HL-60 (cell line): ENCODE results near the gene B3GALT5.

Source experiments
- GABPA ChIP-seq: IDR thresholded peaks from 2 replicates; pipeline ENCODE4 v1.6.1; 2012; ENCODE audit warnings: low read depth
- POLR2AphosphoS5 ChIP-seq: IDR thresholded peaks from 2 replicates; pipeline ENCODE4 v1.6.1; 2012; ENCODE audit warnings: low read depth
- SPI1 ChIP-seq: IDR thresholded peaks from 2 replicates; pipeline ENCODE4 v1.6.1; 2012; ENCODE audit warnings: low read depth, mild to moderate bottlenecking, borderline replicate concordance
- TF ChIP-seq, protein P1 (sequence below): IDR thresholded peaks from one replicate; pipeline ENCODE4 v1.5.1; 2011; ENCODE audit warnings: low read length, control low read depth, inconsistent platforms; ENCODE audit not compliant: insufficient read depth
- TF ChIP-seq, protein P2 (sequence below): IDR thresholded peaks from 2 replicates; pipeline ENCODE4 v1.6.1; 2012; ENCODE audit warnings: low read depth; ENCODE audit not compliant: insufficient replicate concordance

DNA sequence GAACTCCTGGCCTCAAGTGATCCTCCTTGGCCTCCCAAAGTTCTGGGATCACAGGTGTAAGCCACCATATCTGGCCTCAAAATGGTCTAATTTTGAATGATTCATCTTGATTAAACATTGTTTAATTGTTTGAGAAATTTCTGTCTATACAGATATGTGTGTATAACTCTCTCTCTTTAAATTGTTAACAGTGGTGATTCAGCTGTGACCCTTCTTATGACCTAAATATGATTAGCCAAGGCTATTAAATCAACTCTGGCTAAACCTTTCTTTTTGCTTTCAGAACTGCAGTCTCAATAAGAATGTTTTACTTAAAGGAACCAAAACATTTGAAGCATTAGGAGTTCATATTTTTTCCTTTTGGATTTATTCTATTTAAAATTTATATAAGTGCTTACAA lies 19.2 kb upstream of the B3GALT5 start:
- TF ChIP-seq, protein P1, sequence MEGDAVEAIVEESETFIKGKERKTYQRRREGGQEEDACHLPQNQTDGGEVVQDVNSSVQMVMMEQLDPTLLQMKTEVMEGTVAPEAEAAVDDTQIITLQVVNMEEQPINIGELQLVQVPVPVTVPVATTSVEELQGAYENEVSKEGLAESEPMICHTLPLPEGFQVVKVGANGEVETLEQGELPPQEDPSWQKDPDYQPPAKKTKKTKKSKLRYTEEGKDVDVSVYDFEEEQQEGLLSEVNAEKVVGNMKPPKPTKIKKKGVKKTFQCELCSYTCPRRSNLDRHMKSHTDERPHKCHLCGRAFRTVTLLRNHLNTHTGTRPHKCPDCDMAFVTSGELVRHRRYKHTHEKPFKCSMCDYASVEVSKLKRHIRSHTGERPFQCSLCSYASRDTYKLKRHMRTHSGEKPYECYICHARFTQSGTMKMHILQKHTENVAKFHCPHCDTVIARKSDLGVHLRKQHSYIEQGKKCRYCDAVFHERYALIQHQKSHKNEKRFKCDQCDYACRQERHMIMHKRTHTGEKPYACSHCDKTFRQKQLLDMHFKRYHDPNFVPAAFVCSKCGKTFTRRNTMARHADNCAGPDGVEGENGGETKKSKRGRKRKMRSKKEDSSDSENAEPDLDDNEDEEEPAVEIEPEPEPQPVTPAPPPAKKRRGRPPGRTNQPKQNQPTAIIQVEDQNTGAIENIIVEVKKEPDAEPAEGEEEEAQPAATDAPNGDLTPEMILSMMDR: no peak
- TF ChIP-seq POLR2AphosphoS5 (no peak), GABPA (no peak), SPI1 (no peak)
- TF ChIP-seq, protein P2, sequence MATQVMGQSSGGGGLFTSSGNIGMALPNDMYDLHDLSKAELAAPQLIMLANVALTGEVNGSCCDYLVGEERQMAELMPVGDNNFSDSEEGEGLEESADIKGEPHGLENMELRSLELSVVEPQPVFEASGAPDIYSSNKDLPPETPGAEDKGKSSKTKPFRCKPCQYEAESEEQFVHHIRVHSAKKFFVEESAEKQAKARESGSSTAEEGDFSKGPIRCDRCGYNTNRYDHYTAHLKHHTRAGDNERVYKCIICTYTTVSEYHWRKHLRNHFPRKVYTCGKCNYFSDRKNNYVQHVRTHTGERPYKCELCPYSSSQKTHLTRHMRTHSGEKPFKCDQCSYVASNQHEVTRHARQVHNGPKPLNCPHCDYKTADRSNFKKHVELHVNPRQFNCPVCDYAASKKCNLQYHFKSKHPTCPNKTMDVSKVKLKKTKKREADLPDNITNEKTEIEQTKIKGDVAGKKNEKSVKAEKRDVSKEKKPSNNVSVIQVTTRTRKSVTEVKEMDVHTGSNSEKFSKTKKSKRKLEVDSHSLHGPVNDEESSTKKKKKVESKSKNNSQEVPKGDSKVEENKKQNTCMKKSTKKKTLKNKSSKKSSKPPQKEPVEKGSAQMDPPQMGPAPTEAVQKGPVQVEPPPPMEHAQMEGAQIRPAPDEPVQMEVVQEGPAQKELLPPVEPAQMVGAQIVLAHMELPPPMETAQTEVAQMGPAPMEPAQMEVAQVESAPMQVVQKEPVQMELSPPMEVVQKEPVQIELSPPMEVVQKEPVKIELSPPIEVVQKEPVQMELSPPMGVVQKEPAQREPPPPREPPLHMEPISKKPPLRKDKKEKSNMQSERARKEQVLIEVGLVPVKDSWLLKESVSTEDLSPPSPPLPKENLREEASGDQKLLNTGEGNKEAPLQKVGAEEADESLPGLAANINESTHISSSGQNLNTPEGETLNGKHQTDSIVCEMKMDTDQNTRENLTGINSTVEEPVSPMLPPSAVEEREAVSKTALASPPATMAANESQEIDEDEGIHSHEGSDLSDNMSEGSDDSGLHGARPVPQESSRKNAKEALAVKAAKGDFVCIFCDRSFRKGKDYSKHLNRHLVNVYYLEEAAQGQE: no peak
